Measurements from ENCODE around the gene C1orf35.
"Not testable (repeated sequence)": the region's sequence is repeated elsewhere in the genome, so short reads cannot be mapped to it uniquely, and the experiment has no call there.

Gene C1orf35

GRCh38 chr1:228142701-228143136 lies 39.6 kb upstream of the C1orf35 start:
- no peak for DNase-seq (ENCODE audit: extremely low read depth in 1 of 2, low read depth in 1 of 2)

GRCh38 chr1:228142155-228142691 lies 39.1 kb upstream of the C1orf35 start:
- no peak for DNase-seq (ENCODE audit: extremely low read depth in 1 of 2, low read depth in 1 of 2)

GRCh38 chr1:228141226-228142044 lies 38.3 kb upstream of the C1orf35 start:
- DNase-seq (ENCODE audit: extremely low read depth in 1 of 2, low read depth in 1 of 2), result no peak

GRCh38 chr1:228140724-228141225 lies 37.6 kb upstream of the C1orf35 start:
- DNase-seq (ENCODE audit: extremely low read depth in 1 of 2, low read depth in 1 of 2), result no peak

GRCh38 chr1:228139931-228140723 lies 37.0 kb upstream of the C1orf35 start, which contains the start of gene GUK1:
GUK1 (plus strand) TSS chr1:228140279; CDS start chr1:228140303, 24 bp downstream.
- DNase-seq (ENCODE audit: extremely low read depth in 1 of 2, low read depth in 1 of 2), result peak; percentile 100

- no peak for DNase-seq (ENCODE audit: extremely low read depth in 1 of 2, low read depth in 1 of 2)
Observed at GRCh38 chr1:228139406-228139930, 36.3 kb upstream of the C1orf35 start.

- DNase-seq (ENCODE audit: extremely low read depth in 1 of 2, low read depth in 1 of 2), result no peak
Observed at GRCh38 chr1:228136901-228137300, 33.8 kb upstream of the C1orf35 start.

GRCh38 chr1:228134591-228134990 lies 31.5 kb upstream of the C1orf35 start:
- no peak for DNase-seq (ENCODE audit: extremely low read depth in 1 of 2, low read depth in 1 of 2)

- no peak for DNase-seq (ENCODE audit: extremely low read depth in 1 of 2, low read depth in 1 of 2)
Observed at GRCh38 chr1:228131766-228132165, 28.6 kb upstream of the C1orf35 start.

GRCh38 chr1:228125185-228125584 lies 22.1 kb upstream of the C1orf35 start:
- no peak for DNase-seq (ENCODE audit: extremely low read depth in 1 of 2, low read depth in 1 of 2)

- no peak for DNase-seq (ENCODE audit: extremely low read depth in 1 of 2, low read depth in 1 of 2)
Observed at GRCh38 chr1:228123505-228123904, 20.4 kb upstream of the C1orf35 start.

- no peak for DNase-seq (ENCODE audit: extremely low read depth in 1 of 2, low read depth in 1 of 2)
Observed at GRCh38 chr1:228122921-228123441, 19.9 kb upstream of the C1orf35 start.

- no peak for DNase-seq (ENCODE audit: extremely low read depth in 1 of 2, low read depth in 1 of 2)
Observed at GRCh38 chr1:228120857-228121489, 17.8 kb upstream of the C1orf35 start.

GRCh38 chr1:228120351-228120750 lies 17.2 kb upstream of the C1orf35 start:
- DNase-seq (ENCODE audit: extremely low read depth in 1 of 2, low read depth in 1 of 2), result no peak

GRCh38 chr1:228118040-228118439 lies 14.9 kb upstream of the C1orf35 start:
- no peak for DNase-seq (ENCODE audit: extremely low read depth in 1 of 2, low read depth in 1 of 2)

GRCh38 chr1:228117335-228117734 lies 14.2 kb upstream of the C1orf35 start:
- DNase-seq (ENCODE audit: extremely low read depth in 1 of 2, low read depth in 1 of 2), result no peak

GRCh38 chr1:228114827-228115226 lies 11.7 kb upstream of the C1orf35 start:
- DNase-seq (ENCODE audit: extremely low read depth in 1 of 2, low read depth in 1 of 2), result no peak

GRCh38 chr1:228112617-228113016 lies 9.5 kb upstream of the C1orf35 start:
- no peak for DNase-seq (ENCODE audit: extremely low read depth in 1 of 2, low read depth in 1 of 2)

- no peak for DNase-seq (ENCODE audit: extremely low read depth in 1 of 2, low read depth in 1 of 2)
Observed at GRCh38 chr1:228112167-228112566, 9.0 kb upstream of the C1orf35 start.

- not testable (repeated sequence) for DNase-seq (ENCODE audit: extremely low read depth in 1 of 2, low read depth in 1 of 2)
Observed at GRCh38 chr1:228111315-228111714, 8.2 kb upstream of the C1orf35 start.

Measured in activated CD8-positive, alpha-beta memory T cell treated with anti-CD3 and anti-CD28 coated beads for 1 hour (primary cell).